Adrenal gland (tissue), 5 donors: ENCODE results near the gene GLCE.

Experiments used
- POLR2A ChIP-seq, 2 donors: fragments of 450-650 bp; IDR thresholded peaks; one replicate each; pipeline ENCODE4 v1.6.1; 2017; ENCODE audit warnings: antibody characterized with exemption in 2 of 2, mild to moderate bottlenecking in 2 of 2, moderate library complexity in 1 of 2
- TF ChIP-seq, protein P1 (sequence below), 6 experiments: fragments of 450-650 bp in 4 of 6; fragments of 200-600 bp in 2 of 6; sonication (generic) in 1 of 6; IDR thresholded peaks; 1 replicate in 5 of 6; 2 replicates in 1 of 6; pipeline versions ENCODE4 v1.5.1 to v1.8.0; 2016 to 2021; ENCODE audit warnings: antibody characterized with exemption in 6 of 6, mild to moderate bottlenecking in 2 of 6, moderate library complexity in 1 of 6
- donor health status: DM: no; HTN: no; CAD: no.

DNA sequence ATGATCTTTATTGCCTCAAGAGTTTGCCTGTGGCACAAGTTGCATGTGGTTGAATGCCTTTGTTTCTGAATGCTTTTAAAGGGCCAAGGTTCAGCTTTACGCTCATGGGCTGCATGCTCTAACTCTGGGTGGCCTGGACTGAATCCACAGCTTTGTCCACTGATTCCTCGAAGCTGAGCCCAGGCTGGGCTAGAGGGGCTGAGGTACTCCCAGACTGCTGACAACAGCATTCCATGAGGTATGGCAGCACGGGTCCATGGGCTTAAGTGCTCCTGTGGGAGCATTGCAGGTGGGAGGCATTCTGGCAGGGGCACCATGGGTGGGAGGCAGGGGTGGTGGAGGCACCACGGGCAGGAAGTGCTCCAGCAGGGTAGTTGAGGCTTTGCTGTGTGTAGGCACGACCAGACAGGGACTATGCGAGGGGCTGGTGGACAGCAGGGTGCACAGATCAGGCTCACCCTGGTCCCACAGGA, 61.6 kb downstream of the GLCE start:
- TF ChIP-seq, protein P1, sequence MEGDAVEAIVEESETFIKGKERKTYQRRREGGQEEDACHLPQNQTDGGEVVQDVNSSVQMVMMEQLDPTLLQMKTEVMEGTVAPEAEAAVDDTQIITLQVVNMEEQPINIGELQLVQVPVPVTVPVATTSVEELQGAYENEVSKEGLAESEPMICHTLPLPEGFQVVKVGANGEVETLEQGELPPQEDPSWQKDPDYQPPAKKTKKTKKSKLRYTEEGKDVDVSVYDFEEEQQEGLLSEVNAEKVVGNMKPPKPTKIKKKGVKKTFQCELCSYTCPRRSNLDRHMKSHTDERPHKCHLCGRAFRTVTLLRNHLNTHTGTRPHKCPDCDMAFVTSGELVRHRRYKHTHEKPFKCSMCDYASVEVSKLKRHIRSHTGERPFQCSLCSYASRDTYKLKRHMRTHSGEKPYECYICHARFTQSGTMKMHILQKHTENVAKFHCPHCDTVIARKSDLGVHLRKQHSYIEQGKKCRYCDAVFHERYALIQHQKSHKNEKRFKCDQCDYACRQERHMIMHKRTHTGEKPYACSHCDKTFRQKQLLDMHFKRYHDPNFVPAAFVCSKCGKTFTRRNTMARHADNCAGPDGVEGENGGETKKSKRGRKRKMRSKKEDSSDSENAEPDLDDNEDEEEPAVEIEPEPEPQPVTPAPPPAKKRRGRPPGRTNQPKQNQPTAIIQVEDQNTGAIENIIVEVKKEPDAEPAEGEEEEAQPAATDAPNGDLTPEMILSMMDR (IDR thresholded peaks at IDR 0.05) = no peak
- TF ChIP-seq POLR2A (IDR thresholded peaks at IDR 0.05) = no peak
